Measurements from ENCODE around the gene KLHL1.

Gene KLHL1

GRCh38 chr13:70104481-70104880 lies 3.8 kb downstream of the KLHL1 start:
- no peak for DNase-seq (ENCODE audit: low spot score)
- TF ChIP-seq CTCF (IDR thresholded peaks at IDR 0.05; ENCODE audit: extremely low read depth, missing control alignments), result no peak

- TF ChIP-seq CTCF (IDR thresholded peaks at IDR 0.05; ENCODE audit: extremely low read depth, missing control alignments), result no peak
- DNase-seq (ENCODE audit: low spot score), result no peak
Observed at GRCh38 chr13:70098669-70099068, 9.6 kb downstream of the KLHL1 start.

GRCh38 chr13:70090036-70090723 lies 18.1 kb downstream of the KLHL1 start:
- TF ChIP-seq CTCF (IDR thresholded peaks at IDR 0.05; ENCODE audit: extremely low read depth, missing control alignments), result no peak

DNA sequence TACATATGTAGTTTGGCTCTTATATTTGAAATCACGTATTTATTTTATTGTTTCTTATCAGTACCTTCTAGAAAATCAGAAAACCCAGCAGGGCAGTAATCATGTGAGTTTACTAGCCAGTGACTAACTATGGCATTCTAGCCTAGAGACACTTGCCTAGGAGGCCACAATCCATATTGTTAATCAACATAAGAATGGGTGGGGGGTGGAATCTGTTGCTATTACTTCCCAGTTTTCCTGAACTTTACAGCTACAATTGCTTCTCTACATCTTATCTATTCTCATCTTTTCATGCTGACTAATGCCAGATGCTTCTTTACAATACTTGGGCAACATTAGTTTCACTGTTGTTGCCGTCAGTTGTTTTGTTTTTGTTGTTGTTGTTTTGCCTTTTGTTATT lies 19.3 kb downstream of the KLHL1 start:
- no peak for DNase-seq (ENCODE audit: low spot score)
- TF ChIP-seq CTCF (IDR thresholded peaks at IDR 0.05; ENCODE audit: extremely low read depth, missing control alignments), result no peak

More at GRCh38 chr13:70090036-70090723, 18.1 kb downstream of the KLHL1 start:
- DNase-seq (ENCODE audit: low spot score), result no peak

DNA sequence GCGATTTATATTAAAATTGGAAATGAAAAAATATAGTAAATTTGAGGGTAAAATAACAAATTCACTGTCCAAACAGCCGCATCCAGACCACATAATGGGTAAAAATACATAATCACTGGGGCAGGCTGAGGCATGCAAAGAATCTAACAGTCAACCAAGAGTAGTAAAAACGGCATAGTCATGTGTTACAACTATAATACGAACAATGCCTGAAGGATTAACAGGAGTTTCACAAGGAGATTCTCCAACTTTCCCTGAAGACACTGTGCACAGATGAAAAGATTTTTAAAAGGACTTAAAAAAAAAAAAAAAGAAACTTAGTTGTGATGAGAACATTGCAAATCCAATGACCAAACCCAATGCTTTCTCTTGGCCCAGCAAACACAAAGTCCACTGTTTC lies 21.0 kb downstream of the KLHL1 start:
- no peak for TF ChIP-seq CTCF (IDR thresholded peaks at IDR 0.05; ENCODE audit: extremely low read depth, missing control alignments)
- no peak for DNase-seq (ENCODE audit: low spot score)

DNA sequence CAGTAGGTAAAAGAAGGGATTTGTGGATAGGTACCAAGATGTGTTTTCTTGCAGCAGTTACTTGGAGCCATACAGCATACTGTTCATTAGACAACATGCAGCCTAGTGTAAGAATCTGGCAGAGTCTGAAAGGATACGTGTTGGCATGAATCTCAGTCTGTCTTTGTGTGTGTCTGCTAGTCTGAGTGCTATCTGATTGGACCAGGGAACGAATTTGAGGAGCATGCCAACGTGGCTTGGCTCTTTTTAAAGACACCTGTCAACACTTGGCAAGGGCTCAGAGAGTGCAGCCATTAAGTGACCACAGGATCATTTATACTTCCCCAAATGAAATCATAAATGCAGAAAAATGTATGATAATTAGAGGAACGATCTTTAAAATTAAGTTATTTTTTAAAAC lies 28.2 kb downstream of the KLHL1 start:
- no peak for DNase-seq (ENCODE audit: low spot score)
- TF ChIP-seq CTCF (IDR thresholded peaks at IDR 0.05; ENCODE audit: extremely low read depth, missing control alignments), result no peak

DNA sequence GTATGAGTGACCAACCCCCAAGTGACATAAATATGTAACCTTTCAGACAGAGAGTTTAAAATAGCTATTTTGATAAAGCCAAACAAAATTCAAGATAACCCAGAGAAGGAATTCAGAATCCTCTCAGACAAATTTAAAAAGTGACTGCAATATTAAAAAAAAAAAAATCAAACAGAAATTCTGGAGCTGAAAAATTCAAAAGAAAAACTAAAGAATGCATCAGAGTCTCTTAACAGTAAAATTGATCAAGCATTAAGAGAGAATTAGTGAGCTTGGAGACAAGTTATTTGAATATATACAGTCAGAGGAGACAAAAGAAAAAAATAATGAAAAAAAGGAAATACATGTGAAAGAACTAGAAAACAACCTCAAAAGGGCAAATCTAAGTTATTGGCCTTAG lies 53.7 kb downstream of the KLHL1 start:
- TF ChIP-seq CTCF (IDR thresholded peaks at IDR 0.05; ENCODE audit: extremely low read depth, missing control alignments), result no peak
- no peak for DNase-seq (ENCODE audit: low spot score)
